GDM1 (cell line): ENCODE results near the gene PLA2G2F.

Source experiments
- DNase-seq: peaks from one replicate; lab custom pipeline; 2025; lab: John Stamatoyannopoulos, UW

PLA2G2F gene

GRCh38 chr1:20172033-20172590 is 33.0 kb downstream of the PLA2G2F start:
- no peak for DNase-seq

GRCh38 chr1:20174937-20175666 is 36.0 kb downstream of the PLA2G2F start:
- DNase-seq, result no peak

- DNase-seq, result peak; percentile 57
These were observed 39.7 kb downstream of the PLA2G2F start for GRCh38 chr1:20178634-20179370.

DNA sequence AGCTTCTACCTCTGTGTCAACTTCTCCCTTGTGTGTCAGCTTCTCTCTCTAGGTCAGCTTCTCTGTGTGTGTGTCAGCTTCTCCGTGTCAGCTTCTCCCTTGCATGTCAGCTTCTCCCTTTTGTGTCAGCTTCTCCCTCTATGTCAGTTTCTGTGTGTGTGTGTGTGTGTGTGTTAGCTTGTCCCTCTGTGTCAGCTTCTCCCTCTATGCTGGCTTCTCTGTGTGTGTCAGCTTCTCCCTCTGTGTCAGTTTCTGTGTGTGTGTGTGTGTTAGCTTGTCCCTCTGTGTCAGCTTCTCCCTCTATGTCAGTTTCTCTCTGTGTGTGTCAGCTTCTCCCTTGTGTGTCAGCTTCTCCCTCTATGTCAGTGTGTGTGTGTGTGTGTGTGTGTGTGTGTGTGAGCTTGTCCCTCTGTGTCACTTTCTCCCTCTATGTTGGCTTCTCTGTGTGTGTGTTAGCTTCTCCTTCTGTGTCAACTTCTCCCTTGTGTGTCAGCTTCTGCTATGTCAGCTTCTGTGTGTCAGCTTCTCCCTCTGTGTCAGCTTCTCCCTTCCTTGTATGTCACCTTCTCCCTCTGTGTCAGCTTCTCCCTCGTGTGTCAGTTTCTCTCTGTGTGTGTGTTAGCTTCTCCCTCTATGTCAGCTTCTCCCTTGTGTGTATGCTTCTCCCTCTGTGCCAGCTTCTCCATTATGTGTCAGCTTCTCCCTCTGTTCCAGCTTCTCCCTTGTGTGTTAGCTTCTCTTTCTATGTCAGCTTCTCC is 40.4 kb downstream of the PLA2G2F start:
- no peak for DNase-seq

DNA sequence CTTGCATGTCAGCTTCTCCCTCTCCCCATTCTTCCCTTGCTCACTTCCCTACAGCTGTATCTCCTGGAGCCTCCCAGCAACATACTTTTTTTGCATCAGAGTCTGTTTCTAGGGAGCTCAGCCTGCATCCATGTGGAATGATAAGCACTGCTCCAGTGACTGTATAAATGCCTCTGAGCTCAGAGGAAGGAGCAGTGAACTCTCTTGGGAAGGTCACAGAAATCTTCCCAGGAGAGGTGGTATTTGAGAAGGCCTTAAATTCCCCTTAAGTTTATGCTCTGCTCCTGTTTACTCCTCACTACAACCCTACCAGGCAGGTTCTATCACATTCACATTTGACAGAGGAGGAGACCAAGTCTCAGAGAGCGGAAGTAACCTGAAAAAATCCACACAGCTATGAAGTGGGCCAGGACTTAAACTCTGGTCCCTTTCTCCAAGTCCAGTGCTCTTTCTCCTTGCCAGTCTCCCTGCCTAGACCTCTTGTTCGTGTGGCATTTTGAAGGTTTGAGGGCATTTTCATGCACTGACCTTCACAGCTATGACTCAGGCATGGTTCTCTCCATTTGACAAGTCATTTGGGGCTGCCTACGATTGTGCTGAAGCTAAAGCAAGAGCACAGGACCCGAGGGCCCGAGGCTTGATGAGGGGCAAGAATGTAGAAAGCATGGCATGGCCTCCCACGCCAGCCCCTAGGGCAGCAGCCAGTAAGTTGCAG is 41.2 kb downstream of the PLA2G2F start:
- no peak for DNase-seq

GRCh38 chr1:20180844-20181207 is 41.7 kb downstream of the PLA2G2F start:
- no peak for DNase-seq

- no peak for DNase-seq
These were observed 43.3 kb downstream of the PLA2G2F start for GRCh38 chr1:20182415-20182814.

DNA sequence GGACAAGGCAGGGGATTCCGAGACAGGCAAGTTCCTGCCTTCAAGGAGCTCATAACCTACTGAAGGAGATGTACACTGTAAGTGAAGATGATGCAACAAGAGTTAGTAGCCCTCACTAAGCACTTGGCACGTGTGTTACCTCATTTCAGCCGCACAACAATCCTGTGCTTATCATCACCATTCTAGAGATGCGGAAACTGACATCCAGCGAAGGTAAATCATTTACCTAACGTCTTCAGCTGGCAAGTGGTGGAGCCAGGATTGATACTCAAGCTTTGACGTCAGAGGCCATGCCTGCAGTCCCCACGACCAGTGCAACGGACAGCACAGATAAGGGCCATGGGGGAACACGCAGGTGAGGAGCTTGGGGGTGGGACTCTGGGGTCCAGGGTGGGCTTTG is 43.9 kb downstream of the PLA2G2F start:
- DNase-seq, result no peak

DNA sequence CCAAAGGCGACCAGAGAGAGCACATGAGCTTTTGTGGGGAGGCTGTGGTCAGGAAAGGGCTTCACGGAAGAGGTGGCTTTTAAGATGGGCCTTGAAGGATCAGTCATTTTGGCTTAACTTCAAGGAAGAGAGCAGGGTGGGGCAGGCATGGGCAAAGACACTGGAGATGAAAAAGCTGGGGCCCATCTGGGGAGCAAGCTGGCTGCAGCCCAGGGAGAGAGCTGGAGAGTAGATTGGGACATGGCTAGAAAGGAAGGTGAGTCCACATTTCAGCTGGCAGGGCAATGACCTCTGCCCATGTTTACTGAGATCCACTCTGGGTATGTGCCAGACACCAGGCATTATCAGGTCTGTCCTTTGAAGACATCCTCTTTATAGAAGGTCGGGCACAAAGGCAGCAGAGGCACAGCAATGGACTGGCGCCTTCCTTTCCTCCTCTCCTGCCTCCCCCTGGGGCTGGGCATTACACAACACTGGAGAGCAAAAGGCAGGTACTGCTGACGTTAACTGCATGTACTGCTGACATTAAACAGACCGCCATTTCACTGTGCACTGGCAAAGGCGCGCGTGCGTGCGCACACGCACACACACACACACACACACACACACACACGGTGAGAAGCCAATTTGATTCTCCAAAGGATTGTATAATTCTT is 44.6 kb downstream of the PLA2G2F start:
- no peak for DNase-seq

- DNase-seq, result no peak
These were observed 45.4 kb downstream of the PLA2G2F start for GRCh38 chr1:20184481-20184900.

- no peak for DNase-seq
These were observed 46.1 kb downstream of the PLA2G2F start for GRCh38 chr1:20184997-20185833.

- DNase-seq, result no peak
These were observed 47.0 kb downstream of the PLA2G2F start, which contains the start of the genes PLA2G2C and UBXN10 for GRCh38 chr1:20185834-20186782. PLA2G2C (minus strand) TSS chr1:20186518; CDS start chr1:20177363, 9,155 bp downstream. UBXN10 (plus strand) TSS chr1:20186096; CDS start chr1:20190562, 4,466 bp downstream.

- DNase-seq, result no peak
These were observed 48.1 kb downstream of the PLA2G2F start for GRCh38 chr1:20187103-20187812.

GRCh38 chr1:20187813-20188454 is 48.8 kb downstream of the PLA2G2F start:
- DNase-seq, result no peak

DNA sequence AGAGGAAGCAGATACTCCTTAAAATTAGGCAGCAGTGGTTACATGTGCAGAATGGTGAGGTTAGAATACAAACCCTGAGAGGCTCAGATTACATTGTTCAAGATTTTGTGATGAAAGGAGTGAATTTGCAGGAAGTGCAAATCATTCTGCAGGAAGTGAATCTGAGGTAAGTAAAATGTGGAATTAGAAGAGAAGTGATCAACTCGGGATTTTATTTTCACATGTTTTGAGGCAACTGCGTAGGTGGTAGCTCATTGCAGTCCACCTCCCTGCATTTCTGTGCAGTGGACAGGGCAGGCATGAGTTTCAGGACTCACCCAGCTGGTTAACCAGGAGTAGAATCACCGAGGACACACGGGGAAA is 49.3 kb downstream of the PLA2G2F start:
- DNase-seq, result no peak

DNA sequence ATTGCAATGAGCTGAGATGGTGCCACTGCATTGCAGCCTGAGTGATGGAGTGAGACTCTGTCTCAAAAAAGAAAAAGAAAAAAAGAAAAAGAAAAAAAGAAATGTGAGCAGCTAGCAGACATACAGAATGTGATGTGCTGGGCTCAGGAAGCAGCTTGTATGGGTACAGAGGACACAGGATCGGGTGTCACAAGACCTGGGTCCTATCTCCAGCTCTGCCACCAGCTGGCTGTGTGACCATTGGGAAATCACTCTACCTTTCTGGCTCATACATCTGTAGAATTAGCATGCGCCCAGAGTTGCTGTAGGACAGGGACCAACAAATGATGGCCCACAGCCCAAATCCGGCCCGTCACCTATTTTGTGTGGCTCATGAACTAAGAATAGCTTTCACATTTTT is 50.5 kb downstream of the PLA2G2F start:
- no peak for DNase-seq

GRCh38 chr1:20190256-20191160 is 51.4 kb downstream of the PLA2G2F start:
- no peak for DNase-seq
